Neural progenitor cell (in vitro differentiated cells): ENCODE measurements around the gene CTTN. TPM values are rescaled to one million over a fixed set of nuclear protein-coding genes. Genes with fewer than 3 reads are reported as not detected.

ENCODE experiments used
- DNase-seq: peaks from one replicate; pipeline ENCODE4 v3.0.0-alpha.2; 2016; ENCODE audit warnings: low spot score
- H2AFZ ChIP-seq: fragments of 200-600 bp; sonication (generic); replicated peaks from 2 replicates; pipeline ENCODE4 v1.6.1; 2016; ENCODE audit warnings: antibody characterized with exemption
- H3F3A ChIP-seq: fragments of 200-600 bp; sonication (generic); 2 replicates; pipeline ENCODE4 v1.6.1; 2016; ENCODE audit warnings: antibody characterized with exemption, low read depth
- H3K27ac ChIP-seq: fragments of 200-600 bp; sonication (generic); 2 replicates; pipeline ENCODE4 v1.5.1; 2016; ENCODE audit warnings: mild to moderate bottlenecking
- H3K27me3 ChIP-seq: fragments of 200-600 bp; sonication (generic); 2 replicates; pipeline ENCODE4 v1.6.1; 2016; ENCODE audit warnings: mild to moderate bottlenecking, moderate library complexity
- H3K36me3 ChIP-seq: fragments of 200-600 bp; sonication (generic); 2 replicates; pipeline ENCODE4 v1.5.1; 2016
- H3K4me1 ChIP-seq: fragments of 200-600 bp; sonication (generic); 2 replicates; pipeline ENCODE4 v1.6.1; 2016; ENCODE audit warnings: mixed run types
- H3K4me2 ChIP-seq: fragments of 200-600 bp; sonication (generic); 2 replicates; pipeline ENCODE4 v1.6.1; 2016
- H3K4me3 ChIP-seq: fragments of 200-600 bp; sonication (generic); 2 replicates; pipeline ENCODE4 v1.5.1; 2016
- H3K79me2 ChIP-seq: fragments of 200-600 bp; sonication (generic); 2 replicates; pipeline ENCODE4 v1.6.1; 2016; ENCODE audit warnings: low read depth
- H3K9ac ChIP-seq: fragments of 200-600 bp; sonication (generic); 2 replicates; pipeline ENCODE4 v1.6.1; 2016
- H3K9me3 ChIP-seq: fragments of 200-600 bp; sonication (generic); 2 replicates; pipeline ENCODE4 v1.5.1; 2016; ENCODE audit warnings: low read depth
- H4K20me1 ChIP-seq: fragments of 200-600 bp; sonication (generic); 2 replicates; pipeline ENCODE4 v1.6.1; 2016; ENCODE audit warnings: low read depth
- H3K27ac Mint-ChIP-seq: 3 replicates; pipeline ENCODE4 v1.8.0; 2021; ENCODE audit warnings: mixed read lengths
- H3K27me3 Mint-ChIP-seq: 2 replicates; pipeline ENCODE4 v1.8.0; 2022; ENCODE audit warnings: low read depth, mild to moderate bottlenecking, inconsistent platforms, moderate library complexity, mixed read lengths; ENCODE audit not compliant: insufficient read depth
- H3K36me3 Mint-ChIP-seq: 3 replicates; pipeline ENCODE4 v1.8.0; 2021; ENCODE audit warnings: mixed read lengths
- H3K4me1 Mint-ChIP-seq: 3 replicates; pipeline ENCODE4 v1.8.0; 2021; ENCODE audit warnings: mixed read lengths
- H3K4me3 Mint-ChIP-seq: 3 replicates; pipeline ENCODE4 v1.8.0; 2021; ENCODE audit warnings: mild to moderate bottlenecking, moderate library complexity, mixed read lengths
- H3K9me3 Mint-ChIP-seq: 3 replicates; pipeline ENCODE4 v1.8.0; 2020; ENCODE audit warnings: mixed read lengths
- CTCF ChIP-seq: fragments of 200-600 bp; sonication (generic); IDR thresholded peaks from 2 replicates; pipeline ENCODE4 v1.5.1; 2017; ENCODE audit warnings: antibody characterized with exemption, mild to moderate bottlenecking
- EZH2 ChIP-seq: fragments of 200-600 bp; sonication (generic); IDR thresholded peaks from 2 replicates; pipeline ENCODE4 v1.6.1; 2017; ENCODE audit warnings: antibody characterized with exemption, mild to moderate bottlenecking, moderate library complexity
- EZH2phosphoT487 ChIP-seq: fragments of 200-600 bp; sonication (generic); IDR thresholded peaks from 2 replicates; pipeline ENCODE4 v1.6.1; 2017; ENCODE audit warnings: antibody characterized with exemption
- total RNA-seq: library from RNA; depleted of rRNA; stranded (reverse); fragments of >200 nt; gene quantifications from 2 replicates; pipeline ENCODE4 v1.2.3, GENCODE V29; 2015; ENCODE audit warnings: low replicate concordance

CTTN gene
- total RNA-seq, 1 donor from 2014 or later: 200 TPM

GRCh38 chr11:70359451-70360205 is 38.7 kb upstream of the CTTN start:
- H3F3A ChIP-seq: no peaks in the 10 kb centered on the region
- peaks cover 25% of the 10 kb centered on the region for H3K36me3 Mint-ChIP-seq
- H3K4me3 Mint-ChIP-seq: no peak overlapping the region
- no peaks in the 10 kb centered on the region for H3K9me3 ChIP-seq
- peaks cover 7% of the 10 kb centered on the region for H3K36me3 ChIP-seq
- H3K4me1 ChIP-seq: no peaks in the 10 kb centered on the region
- H3K9me3 Mint-ChIP-seq: no peaks in the 10 kb centered on the region
- H3K27ac ChIP-seq: no peak overlapping the region
- TF ChIP-seq EZH2phosphoT487 (no peak), CTCF (no peak), EZH2 (no peak)
- H3K27me3 ChIP-seq: no peaks in the 10 kb centered on the region
- no peaks in the 10 kb centered on the region for H3K79me2 ChIP-seq
- H3K4me3 ChIP-seq: no peak overlapping the region
- H3K27ac Mint-ChIP-seq: no peak overlapping the region
- H4K20me1 ChIP-seq: no peaks in the 10 kb centered on the region
- DNase-seq: no peak
- peaks cover 3% of the 10 kb centered on the region for H3K27me3 Mint-ChIP-seq
- no peak overlapping the region for H3K9ac ChIP-seq
- no peak overlapping the region for H3K4me2 ChIP-seq
- H3K4me1 Mint-ChIP-seq: peaks cover 2% of the 10 kb centered on the region
- no peak overlapping the region for H2AFZ ChIP-seq

- no peak for TF ChIP-seq CTCF
- no peak for TF ChIP-seq EZH2
- no peak for TF ChIP-seq EZH2phosphoT487
- Mint-ChIP-seq H3K4me1 (peaks cover 8% of the 10 kb centered on the region), H3K27me3 (peaks cover 3% of the 10 kb centered on the region), H3K27ac (no peak overlapping the region), H3K36me3 (peaks cover 28% of the 10 kb centered on the region), H3K9me3 (no peaks in the 10 kb centered on the region), H3K4me3 (no peak overlapping the region)
- Histone ChIP-seq H3K4me1 (no peaks in the 10 kb centered on the region), H2AFZ (no peak overlapping the region), H3K36me3 (peaks cover 7% of the 10 kb centered on the region), H3K9me3 (no peaks in the 10 kb centered on the region), H3F3A (no peaks in the 10 kb centered on the region), H3K4me2 (no peak overlapping the region), H3K4me3 (no peak overlapping the region), H3K27ac (no peak overlapping the region), H3K79me2 (no peaks in the 10 kb centered on the region), H3K9ac (no peak overlapping the region), H3K27me3 (no peaks in the 10 kb centered on the region), H4K20me1 (no peaks in the 10 kb centered on the region)
- no peak for DNase-seq
Observed at GRCh38 chr11:70360211-70360610, 38.1 kb upstream of the CTTN start.

- H3K36me3 ChIP-seq: no peaks in the 10 kb centered on the region
- Mint-ChIP-seq H3K36me3 (peaks cover 26% of the 10 kb centered on the region), H3K9me3 (no peaks in the 10 kb centered on the region), H3K4me3 (no peak overlapping the region), H3K27ac (no peak overlapping the region), H3K27me3 (no peaks in the 10 kb centered on the region), H3K4me1 (peaks cover 10% of the 10 kb centered on the region)
- no peaks in the 10 kb centered on the region for H4K20me1 ChIP-seq
- no peak for DNase-seq
- no peaks in the 10 kb centered on the region for H3F3A ChIP-seq
- no peaks in the 10 kb centered on the region for H3K79me2 ChIP-seq
- H3K9ac ChIP-seq: no peak overlapping the region
- no peaks in the 10 kb centered on the region for H3K9me3 ChIP-seq
- no peak overlapping the region for H3K4me2 ChIP-seq
- no peaks in the 10 kb centered on the region for H3K27me3 ChIP-seq
- no peak overlapping the region for H2AFZ ChIP-seq
- H3K4me1 ChIP-seq: no peaks in the 10 kb centered on the region
- TF ChIP-seq CTCF (no peak), EZH2phosphoT487 (no peak), EZH2 (no peak)
- no peak overlapping the region for H3K27ac ChIP-seq
- no peak overlapping the region for H3K4me3 ChIP-seq
Observed at GRCh38 chr11:70364178-70364577, 34.2 kb upstream of the CTTN start.
